ENCODE data around the gene LCLAT1.

LCLAT1 gene

GRCh38 chr2:30527411-30527810 is 80.4 kb downstream of the LCLAT1 start:
- DNase-seq: no peak

GRCh38 chr2:30527859-30528258 is 80.8 kb downstream of the LCLAT1 start:
- DNase-seq: no peak

GRCh38 chr2:30530346-30530745 is 83.3 kb downstream of the LCLAT1 start:
- DNase-seq: no peak

- no peak for DNase-seq
Measured at GRCh38 chr2:30541680-30542079, 94.6 kb downstream of the LCLAT1 start.

GRCh38 chr2:30545875-30546274 is 98.8 kb downstream of the LCLAT1 start:
- no peak for DNase-seq

GRCh38 chr2:30548386-30548785 is 101.3 kb downstream of the LCLAT1 start:
- DNase-seq: no peak

GRCh38 chr2:30549096-30549495 is 102.0 kb downstream of the LCLAT1 start:
- no peak for DNase-seq

- no peak for DNase-seq
Measured at GRCh38 chr2:30559544-30560275, 112.7 kb downstream of the LCLAT1 start.

GRCh38 chr2:30561349-30561748 is 114.3 kb downstream of the LCLAT1 start:
- no peak for DNase-seq

GRCh38 chr2:30565851-30566358 is 118.9 kb downstream of the LCLAT1 start:
- DNase-seq: no peak

GRCh38 chr2:30566631-30567030 is 119.6 kb downstream of the LCLAT1 start:
- DNase-seq: no peak

- no peak for DNase-seq
Measured at GRCh38 chr2:30567317-30567716, 120.3 kb downstream of the LCLAT1 start.

- DNase-seq: no peak
Measured at GRCh38 chr2:30569946-30570345, 122.9 kb downstream of the LCLAT1 start.

- DNase-seq: peak in 1 of 2 experiments; percentile 35
Measured at GRCh38 chr2:30577151-30577550, 130.1 kb downstream of the LCLAT1 start.

GRCh38 chr2:30580391-30580790 is 133.3 kb downstream of the LCLAT1 start:
- no peak for DNase-seq

- DNase-seq: no peak
Measured at GRCh38 chr2:30582521-30582920, 135.5 kb downstream of the LCLAT1 start.

- no peak for DNase-seq
Measured at GRCh38 chr2:30583204-30583749, 136.2 kb downstream of the LCLAT1 start.

GRCh38 chr2:30584116-30584515 is 137.1 kb downstream of the LCLAT1 start:
- DNase-seq: no peak

GRCh38 chr2:30588994-30589393 is 141.9 kb downstream of the LCLAT1 start:
- DNase-seq: no peak

- DNase-seq: no peak
Measured at GRCh38 chr2:30590407-30590806, 143.4 kb downstream of the LCLAT1 start.

GRCh38 chr2:30591186-30591585 is 144.1 kb downstream of the LCLAT1 start:
- DNase-seq: no peak

- DNase-seq: no peak
Measured at GRCh38 chr2:30601375-30601774, 154.3 kb downstream of the LCLAT1 start.

- no peak for DNase-seq
Measured at GRCh38 chr2:30605197-30605596, 158.2 kb downstream of the LCLAT1 start.

- no peak for DNase-seq
Measured at GRCh38 chr2:30608643-30609042, 161.6 kb downstream of the LCLAT1 start.

- peak in 1 of 2 experiments; percentile 40 for DNase-seq
Measured at GRCh38 chr2:30611583-30611982, 164.5 kb downstream of the LCLAT1 start.

Measured in NCI-H524 (cell line).